Endometrial microvascular endothelial cells (primary cell): ENCODE data around the gene CCN6. TPM values are rescaled to one million over a fixed set of nuclear protein-coding genes. Genes with fewer than 3 reads are reported as not detected.

Source experiments
- in situ Hi-C: cut with HindIII; loops from 2 replicates; pipeline ENCODE4 v1.10.0; 2017; ENCODE audit warnings: low sequenced_read_pairs, low pct_unique_long_range_greater_than_20kb; ENCODE audit errors: inconsistent ontology term
- total RNA-seq: library from RNA; depleted of rRNA; stranded (reverse); fragments of >200 nt; gene quantifications from one replicate; pipeline ENCODE4 v1.2.3, GENCODE V29; 2015; ENCODE audit errors: inconsistent ontology term

The CCN6 gene
- total RNA-seq, 1 donor from 2014 or later, result not detected

GRCh38 chr6:112027942-112028674 is 25.8 kb upstream of the CCN6 start:
- in situ Hi-C loops, result no loop called here

- in situ Hi-C loops, result no loop called here
Measured at GRCh38 chr6:112029045-112029822, 24.7 kb upstream of the CCN6 start.

GRCh38 chr6:112030206-112030960 is 23.5 kb upstream of the CCN6 start:
- in situ Hi-C loops, result no loop called here

GRCh38 chr6:112030961-112031660 is 22.8 kb upstream of the CCN6 start:
- in situ Hi-C loops, result no loop called here

- in situ Hi-C loops, result no loop called here
Measured at GRCh38 chr6:112031960-112032359, 21.9 kb upstream of the CCN6 start.

- in situ Hi-C loops, result no loop called here
Measured at GRCh38 chr6:112032728-112033127, 21.2 kb upstream of the CCN6 start.

- in situ Hi-C loops, result no loop called here
Measured at GRCh38 chr6:112033791-112034615, 19.9 kb upstream of the CCN6 start.

- in situ Hi-C loops, result no loop called here
Measured at GRCh38 chr6:112034616-112034995, 19.3 kb upstream of the CCN6 start.

GRCh38 chr6:112036088-112036637 is 17.7 kb upstream of the CCN6 start:
- in situ Hi-C loops, result no loop called here

- in situ Hi-C loops, result no loop called here
Measured at GRCh38 chr6:112037783-112038216, 16.1 kb upstream of the CCN6 start.

- in situ Hi-C loops, result no loop called here
Measured at GRCh38 chr6:112038268-112038667, 15.6 kb upstream of the CCN6 start.

GRCh38 chr6:112038756-112039430 is 15.0 kb upstream of the CCN6 start:
- in situ Hi-C loops, result no loop called here

GRCh38 chr6:112039431-112039770 is 14.5 kb upstream of the CCN6 start:
- in situ Hi-C loops, result no loop called here

GRCh38 chr6:112040956-112041355 is 12.9 kb upstream of the CCN6 start:
- in situ Hi-C loops, result no loop called here

- in situ Hi-C loops, result no loop called here
Measured at GRCh38 chr6:112041535-112041934, 12.4 kb upstream of the CCN6 start.

- in situ Hi-C loops, result no loop called here
Measured at GRCh38 chr6:112043032-112044007, 10.6 kb upstream of the CCN6 start.
